DMS 273 treated with DMSO at 0.1 percent for 48 hours (cell line): ENCODE results near the gene MTHFSD.

ENCODE experiments used
- DNase-seq: peaks from one replicate; lab custom pipeline; 2025; lab: John Stamatoyannopoulos, UW

MTHFSD gene

DNA sequence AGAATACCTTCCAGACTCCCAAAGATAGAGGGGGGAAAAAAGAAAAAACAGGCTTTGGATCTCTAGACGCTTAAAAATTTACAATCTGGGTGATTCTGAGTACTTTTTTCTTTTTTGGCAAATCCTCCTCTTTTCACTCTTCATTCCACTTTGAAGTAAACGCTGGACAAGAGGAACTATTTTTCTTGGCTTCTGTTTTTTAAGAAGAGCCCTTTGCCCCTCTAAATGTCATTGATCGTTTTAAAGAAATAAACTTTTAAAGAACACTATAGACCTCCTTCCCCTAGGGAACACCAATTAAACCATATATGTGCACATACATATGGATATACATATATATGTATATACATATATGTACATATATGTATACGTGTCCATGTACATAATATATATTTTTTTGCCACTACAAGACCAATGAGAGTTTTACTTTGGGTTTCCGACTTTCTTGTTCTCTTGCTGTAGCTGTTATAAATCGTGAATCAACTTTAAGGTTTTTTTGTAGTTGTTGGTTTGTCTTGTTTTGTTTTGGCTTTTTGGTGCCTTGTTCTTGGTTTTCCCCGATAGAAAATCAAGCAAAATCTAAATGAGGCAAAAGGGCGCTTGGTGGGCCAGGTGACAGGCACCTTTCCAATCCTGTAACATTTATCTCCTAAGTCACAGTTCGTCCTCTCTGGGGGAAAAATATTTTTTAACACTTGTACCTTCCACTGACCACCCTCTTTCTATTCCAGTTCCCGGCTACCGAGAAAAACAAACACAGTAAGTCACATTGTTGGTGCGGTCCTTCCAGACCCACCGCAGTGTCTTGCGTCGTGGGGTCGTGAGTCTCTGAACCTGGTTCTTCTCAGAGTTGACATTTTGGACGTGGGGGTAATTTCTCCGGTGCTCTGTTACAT lies 40.3 kb downstream of the MTHFSD start:
- DNase-seq = no peak

DNA sequence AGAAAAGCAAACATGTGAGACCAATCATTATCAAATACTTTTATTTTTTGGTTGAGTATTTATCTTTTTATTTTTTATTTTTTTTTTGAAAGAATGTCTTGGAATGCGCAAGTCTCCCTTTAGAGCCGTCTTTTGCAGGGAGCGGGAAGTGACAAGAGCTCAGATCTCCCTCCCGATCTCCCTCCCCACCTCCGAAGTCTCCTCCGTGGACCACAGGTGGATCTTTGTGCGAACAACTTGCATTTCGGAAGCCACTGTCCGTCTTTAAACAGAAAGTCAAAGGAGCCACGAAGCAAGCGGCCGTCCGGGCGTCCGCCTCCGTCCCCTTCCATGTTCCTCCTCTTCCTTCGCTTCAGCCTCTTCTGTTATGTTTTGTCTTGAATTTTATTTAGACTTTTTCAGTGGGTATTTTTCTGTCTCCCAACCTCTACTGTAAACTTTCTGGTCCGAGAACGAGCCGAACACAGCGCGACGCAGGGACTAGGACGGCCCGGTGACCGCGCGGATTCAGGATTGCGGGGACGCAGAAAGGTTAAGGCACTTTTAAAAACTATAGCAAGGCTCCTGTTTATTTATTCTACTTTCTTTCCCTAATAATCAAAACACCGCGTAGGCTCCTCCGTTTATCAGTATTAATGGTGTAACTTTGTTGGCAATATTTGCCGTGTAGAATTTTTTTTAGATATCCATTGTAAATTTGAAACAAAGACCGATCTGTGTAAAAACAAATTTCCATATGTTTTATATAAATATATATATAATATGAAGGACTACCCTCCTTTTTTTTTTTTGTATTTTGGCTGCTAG lies 41.4 kb downstream of the MTHFSD start:
- DNase-seq = no peak

DNA sequence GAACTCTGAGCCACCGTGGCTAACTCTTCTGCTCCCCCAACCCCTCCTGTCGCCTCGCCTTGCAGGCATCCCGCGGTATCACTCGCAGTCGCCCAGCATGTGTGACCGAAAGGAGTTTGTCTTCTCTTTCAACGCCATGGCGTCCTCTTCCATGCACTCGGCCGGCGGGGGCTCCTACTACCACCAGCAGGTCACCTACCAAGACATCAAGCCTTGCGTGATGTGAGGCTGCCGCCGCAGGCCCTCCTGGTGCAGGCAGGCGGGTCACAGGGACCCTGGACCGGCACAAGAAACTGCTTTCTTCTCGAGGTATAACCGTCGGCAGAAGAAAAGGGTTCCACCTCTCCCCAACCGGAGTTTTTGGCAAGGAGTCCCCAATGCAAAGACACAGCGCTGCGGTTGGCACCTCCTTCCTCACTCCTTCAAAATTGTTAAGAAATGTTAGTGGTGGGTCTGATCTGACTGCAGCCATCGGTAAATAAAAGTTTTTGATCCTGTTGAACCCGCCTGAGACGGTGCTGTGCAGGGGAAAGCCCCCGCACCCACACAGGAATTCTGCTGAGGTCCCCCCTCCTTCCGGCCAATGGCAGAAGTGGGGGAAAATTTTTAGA lies 42.1 kb downstream of the MTHFSD start:
- DNase-seq = no peak

DNA sequence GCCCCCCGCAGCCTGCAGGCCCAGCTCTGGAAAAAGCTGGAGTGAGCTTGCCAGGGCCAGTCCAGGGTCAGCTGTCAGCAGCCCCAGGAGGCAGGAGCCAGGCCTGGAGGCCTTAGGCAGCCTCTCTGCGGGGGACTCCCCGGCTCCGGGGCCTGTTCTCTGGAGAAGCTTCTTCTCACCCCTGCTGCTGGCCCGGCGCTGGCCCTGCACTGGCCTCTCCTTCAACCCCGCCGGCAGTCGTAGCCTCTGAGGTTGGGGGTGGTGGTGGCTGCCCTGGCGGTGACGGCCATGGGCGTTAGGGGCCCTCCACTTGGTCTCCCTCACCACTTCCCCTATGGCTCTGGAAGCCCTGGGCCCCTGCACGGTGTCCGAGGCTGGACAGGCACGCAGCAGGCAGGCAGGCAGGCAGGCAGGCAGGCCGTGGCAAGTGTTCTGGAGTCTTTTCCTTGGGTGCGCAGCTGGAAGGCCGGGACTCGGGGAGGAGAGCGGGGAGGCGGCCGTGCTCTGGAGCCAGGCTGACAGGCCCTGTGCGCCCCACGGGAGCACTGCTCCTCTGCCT lies 42.7 kb downstream of the MTHFSD start:
- DNase-seq = no peak

DNA sequence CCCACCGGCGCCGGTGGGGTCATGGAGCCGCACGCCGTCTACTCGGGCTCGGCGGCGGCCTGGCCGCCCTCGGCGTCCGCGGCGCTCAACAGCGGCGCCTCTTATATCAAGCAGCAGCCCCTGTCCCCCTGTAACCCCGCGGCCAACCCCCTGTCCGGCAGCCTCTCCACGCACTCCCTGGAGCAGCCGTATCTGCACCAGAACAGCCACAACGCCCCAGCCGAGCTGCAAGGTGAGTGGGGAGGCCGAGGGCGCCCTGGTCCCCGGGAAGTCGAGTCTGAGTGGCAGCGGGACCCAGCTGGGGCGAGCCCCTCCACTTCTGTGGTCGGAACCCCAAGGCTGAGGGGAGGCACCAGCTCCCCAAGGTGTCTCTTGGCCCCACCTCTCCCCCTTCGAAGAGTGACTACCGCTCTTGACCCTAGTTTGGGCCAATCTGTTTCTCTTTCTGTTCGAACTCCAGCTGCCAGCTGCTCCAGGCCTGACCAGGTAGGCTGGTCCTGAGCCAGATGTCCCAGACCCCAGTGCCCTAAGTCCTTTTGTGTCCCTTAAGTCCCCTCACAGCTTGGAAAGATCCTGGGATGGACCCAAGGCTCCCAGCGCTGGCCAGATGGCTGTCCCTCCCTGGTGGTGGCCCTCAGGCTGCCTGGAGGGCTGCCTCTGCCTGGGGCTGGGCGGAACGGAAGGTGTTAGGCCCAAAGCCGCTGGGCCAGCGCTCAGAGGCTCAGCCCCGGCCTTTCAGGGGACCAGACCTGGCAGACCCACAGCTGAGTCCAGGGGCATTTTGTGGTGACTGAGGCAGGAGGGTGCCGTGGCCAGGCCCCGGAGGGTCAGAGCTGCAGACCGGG lies 43.5 kb downstream of the MTHFSD start:
- no peak for DNase-seq

DNA sequence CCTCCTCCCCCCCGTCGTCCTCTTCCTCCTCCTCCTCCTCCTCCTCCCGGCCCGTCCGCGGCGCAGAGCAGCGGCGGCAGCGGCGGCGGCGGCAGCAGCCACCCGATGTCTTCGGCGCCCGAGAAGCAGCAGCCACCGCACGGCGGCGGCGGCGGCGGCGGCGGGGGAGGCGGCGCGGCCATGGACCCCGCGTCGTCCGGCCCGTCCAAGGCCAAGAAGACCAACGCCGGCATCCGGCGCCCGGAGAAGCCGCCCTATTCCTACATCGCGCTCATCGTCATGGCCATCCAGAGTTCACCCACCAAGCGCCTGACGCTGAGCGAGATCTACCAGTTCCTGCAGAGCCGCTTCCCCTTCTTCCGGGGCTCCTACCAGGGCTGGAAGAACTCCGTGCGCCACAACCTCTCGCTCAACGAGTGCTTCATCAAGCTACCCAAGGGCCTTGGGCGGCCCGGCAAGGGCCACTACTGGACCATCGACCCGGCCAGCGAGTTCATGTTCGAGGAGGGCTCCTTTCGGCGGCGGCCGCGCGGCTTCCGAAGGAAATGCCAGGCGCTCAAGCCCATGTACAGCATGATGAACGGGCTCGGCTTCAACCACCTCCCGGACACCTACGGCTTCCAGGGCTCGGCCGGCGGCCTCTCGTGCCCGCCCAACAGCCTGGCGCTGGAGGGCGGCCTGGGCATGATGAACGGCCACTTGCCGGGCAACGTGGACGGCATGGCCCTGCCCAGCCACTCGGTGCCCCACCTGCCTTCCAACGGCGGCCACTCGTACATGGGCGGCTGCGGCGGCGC lies 44.4 kb downstream of the MTHFSD start, which contains the start of gene FOXF1:
Gene FOXF1 (plus strand): TSS at position 63 of the 797 bp plus-strand sequence. CDS start 43 bp downstream, at position 106.
- no peak for DNase-seq

DNA sequence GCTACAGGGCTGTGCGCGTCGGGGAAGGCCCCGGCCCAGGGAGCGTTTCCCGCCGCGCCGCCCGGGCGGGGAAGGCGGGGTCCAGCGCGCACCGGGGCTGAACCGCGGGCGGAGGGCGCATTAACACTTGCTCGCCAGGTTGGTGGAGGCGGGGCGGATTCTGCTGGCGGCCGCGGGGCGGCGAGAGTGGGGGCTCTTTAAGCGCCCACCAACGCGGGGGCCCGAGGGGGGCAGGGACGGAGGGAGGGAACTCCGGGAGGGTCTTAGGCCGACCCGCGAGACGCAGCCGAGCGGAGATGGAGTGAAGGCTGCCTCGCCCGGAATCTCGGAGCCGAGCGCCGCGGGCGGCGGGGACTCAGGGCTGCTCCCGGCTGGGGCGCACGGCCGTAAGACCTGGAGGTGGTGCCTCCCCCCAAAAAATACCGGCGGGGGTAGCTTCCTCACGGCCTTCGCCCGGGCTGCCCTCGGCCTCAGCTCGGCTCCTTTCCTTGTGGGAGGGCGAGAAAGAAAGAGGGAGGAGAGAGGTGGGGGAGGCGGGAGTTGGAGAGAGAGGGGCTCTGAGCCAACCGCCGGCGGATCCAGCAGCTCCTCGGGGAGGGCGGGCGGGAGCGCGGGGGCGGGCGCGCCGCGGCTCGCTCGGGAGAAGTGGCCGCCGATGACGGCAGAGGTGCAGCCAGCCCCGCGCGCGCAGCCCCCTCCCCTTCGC lies 45.1 kb downstream of the MTHFSD start:
- no peak for DNase-seq

DNA sequence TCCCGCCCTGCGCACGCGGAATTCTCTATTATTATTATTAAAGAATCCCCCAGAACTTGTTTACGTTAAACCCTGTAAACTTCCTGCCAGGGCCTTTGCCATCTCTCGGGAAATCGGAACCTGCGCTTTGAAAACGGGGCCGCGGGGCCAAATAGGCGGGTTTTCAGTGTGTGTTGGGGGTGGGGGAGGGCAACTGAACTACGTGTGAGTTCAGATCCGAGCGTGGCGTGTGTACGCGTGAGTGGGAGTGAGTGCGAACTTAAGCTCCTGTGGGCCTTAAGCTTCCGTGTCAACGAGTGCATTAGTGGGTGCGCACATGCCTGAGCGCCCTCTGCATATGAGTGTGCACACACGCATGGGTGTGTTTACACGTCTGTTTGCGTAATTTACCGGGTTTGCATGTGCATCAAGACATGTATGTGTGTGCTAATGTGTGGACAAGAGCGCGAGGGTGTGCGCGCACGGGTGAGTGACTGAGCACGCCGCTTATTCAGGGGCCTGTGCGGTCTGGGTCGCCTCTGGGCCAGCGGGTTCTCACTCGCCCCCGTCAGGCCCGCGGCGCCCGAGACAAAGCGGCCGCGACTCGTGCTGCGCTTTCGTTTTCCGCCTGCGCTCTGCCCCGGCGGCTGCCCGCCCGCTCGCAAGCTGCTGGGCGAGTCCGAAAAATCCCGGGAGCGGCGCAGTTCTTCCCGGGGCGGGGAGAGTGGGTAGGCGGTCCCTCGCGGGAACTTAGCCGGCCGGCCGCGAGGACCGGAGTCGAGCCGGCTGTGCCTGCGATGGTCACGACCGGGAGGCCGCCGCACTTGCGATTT lies 45.9 kb downstream of the MTHFSD start:
- no peak for DNase-seq

DNA sequence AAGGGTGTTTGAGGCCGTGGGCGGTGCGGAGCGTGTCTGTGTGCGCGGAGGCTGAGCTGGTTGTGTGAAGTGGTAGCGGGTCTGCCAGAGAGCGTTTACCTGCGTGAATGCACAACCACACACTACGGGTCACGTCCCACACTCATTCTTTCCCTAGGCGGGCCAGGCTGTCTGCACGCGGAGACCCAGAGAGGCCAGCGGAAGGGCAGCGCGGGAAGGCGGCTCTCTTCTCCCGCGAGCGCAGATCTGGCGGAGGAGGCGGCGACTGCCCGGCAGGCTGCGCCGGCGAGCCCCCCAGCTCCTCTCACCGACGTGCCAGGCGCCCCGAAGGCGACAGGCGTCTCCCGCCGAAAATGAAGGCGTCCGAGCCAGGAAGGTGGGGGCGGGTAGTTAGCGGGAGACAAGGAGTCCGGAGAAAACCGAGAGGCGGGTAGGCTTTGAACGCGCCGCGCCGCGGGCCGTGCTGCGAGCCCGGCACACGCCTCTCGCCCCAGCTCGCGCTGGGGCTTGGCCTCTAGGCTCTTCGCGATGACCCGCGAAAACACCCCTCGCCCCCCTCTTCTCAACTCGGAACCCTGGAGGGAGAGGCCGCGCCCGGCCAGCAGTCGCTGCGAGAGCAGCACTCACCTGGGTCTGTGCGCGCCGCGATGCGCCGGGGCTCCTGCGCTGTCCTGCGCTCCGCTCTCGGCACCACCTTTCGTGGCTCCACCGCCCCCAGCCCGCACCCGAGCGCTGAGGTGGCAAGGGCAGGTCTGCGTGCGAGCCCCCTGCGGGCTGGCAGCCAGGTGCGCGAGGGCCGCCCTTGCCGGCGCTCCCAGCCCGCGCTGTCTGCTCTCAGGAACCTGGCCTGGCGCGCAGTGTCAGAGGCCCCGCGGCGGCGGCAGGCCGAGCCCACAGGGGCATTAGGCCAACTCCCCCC lies 46.7 kb downstream of the MTHFSD start:
- DNase-seq = no peak

DNA sequence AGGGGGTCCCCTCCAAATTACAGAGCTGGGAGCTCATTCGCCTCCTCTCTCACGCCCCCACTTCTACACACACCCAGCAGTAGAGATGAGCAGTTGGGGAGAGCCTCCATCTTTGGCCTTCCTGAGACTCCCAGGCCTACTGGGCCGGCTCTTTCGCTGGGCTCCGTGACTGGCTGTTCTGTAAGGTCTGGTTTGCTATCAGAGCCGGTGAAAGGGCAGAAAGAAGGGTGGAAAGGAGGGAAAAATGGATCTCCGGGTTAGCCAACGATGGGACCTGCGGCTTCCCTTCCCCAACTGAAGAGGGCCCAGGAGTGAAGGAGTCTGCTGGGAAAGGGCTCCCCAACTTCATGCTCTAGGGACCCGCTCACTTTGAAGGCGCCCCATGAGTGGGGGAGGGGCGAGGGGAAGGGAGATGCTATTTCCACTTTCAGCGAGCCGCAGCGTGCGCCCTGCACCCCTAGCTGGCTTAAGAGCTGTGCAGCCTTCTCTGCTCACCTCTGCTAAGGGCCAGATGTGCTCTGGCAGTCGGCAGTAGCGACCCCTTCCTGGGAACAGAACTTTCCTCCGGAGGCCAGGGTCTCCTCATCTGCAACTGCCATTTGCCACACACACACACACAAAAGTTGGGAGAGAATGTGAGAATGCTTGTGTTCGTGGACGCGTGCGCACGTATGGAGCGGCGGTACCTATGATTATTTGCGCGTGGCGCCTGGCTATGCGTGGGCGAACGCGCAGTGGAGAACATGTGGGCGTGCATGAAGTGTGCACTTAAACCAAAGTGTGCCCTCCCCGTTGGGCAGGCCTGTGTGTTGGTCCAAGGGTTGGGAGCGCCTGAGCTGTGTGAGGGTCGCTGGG lies 47.6 kb downstream of the MTHFSD start:
- no peak for DNase-seq

DNA sequence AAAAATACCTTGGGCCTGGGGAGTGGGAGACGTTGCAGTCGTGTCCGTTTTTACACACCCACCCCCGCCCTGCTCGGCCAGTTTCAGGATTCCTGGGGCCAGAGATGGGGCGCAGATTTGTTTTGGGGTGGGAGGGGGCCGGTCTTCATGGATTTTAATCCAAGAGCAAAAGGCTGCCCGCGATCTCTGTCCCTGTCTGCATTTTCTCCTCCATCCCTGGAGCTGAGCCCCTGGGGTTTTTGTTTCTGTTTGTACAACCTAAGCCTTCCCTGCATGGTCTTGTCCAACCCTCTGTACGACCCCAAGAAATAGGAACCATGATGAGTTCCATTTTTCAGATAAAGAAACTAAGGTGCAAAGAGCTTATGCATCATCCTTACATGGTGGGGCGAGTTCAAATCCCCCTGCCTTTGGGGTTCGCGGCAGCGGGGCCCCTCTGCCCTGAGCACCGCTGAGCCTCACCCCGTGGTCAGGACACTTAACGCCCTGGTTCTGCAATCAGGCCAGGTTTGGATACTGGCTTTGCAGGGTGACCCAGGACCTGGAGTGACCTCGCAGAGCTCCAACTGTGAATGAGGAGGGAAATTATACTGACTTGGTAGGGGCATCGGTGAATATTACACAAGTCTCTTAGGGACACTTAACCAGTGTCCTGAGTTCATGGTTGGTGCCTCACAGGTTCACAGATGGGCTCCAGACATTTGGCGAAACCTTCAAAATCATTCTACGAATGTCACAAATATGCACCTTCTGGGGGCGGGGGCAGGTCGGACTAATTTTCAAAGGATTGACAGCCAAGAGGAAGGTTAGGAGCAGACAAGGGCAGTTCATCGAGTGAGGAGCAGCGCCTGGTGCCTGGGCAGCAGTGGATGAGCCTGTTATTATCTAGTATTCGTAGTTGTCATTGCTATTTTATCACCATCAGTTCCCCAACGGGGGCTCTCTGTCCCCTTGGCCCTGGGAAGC lies 48.9 kb downstream of the MTHFSD start:
- DNase-seq = no peak

DNA sequence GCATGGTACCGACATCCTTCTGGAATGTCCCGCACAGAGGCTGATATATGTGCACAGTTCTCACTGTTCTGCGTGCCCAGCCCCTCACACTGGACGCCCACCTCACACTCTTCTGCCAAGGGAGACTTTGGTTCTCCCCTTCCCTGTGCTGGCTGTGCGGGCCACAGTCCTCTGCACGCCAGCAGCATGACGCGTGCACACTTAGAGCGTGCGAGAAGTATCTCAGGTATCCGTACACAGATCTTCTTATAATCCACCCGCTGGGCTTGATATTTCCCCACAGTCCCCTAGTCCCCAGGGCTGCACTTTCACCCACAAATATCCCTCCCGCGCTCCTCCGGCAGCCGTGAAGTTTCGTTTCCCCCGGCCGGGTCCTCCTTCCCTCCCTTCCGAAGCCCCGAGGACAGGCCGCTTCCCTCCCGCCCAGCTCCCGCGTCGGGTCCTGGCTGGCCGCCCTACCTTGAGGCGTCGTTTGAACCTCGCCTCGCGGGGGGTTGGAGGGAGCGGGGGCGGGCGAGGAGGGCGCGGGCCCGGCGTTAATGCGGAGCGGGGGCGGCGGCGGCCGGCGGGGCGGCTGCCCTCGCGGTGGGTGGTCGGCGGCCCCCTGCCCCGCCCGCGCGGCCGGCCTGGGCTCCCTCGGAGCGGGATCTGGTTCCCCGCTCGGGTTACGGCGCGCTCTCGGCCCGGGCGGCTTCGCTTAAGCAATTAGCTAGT lies 49.7 kb downstream of the MTHFSD start:
- no peak for DNase-seq

DNA sequence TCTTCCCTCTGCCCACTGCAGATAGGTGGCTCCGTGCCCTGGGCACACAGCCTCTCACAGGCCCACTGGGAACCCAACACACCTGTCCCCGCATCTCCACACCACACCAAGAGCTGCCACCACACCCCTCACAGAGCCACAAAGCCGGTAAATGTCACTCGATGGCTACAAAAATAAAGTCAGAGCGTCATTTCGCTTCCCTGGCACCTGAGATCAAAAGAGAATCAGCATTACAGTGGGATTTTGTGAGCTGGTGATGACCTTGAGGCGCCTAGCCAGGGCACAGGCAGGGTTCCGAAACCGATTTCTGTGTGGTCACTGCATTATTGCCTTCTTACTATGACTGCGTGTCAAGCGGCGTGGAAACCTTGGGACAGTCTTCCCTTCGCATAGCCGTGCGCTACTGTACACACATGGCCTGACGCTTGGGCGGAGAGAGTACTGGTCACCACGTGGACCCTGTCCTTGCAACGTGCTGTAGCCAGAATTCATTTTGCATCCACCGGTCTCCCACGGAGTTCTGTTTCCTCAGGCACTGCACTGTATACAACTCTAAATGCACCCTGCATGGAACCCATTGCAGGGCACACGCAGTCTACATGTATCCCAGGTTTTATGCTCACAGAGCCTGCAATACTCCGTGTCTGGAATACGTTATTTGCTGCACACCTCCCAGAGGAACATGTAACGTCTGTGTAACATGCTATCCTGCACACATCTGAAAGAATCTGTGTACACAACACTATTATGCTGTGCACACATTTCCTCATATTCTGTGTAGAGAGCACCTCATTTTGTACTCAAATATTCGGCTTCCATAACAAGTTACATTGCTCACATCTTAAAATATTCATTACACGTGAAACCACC lies 50.5 kb downstream of the MTHFSD start:
- no peak for DNase-seq

DNA sequence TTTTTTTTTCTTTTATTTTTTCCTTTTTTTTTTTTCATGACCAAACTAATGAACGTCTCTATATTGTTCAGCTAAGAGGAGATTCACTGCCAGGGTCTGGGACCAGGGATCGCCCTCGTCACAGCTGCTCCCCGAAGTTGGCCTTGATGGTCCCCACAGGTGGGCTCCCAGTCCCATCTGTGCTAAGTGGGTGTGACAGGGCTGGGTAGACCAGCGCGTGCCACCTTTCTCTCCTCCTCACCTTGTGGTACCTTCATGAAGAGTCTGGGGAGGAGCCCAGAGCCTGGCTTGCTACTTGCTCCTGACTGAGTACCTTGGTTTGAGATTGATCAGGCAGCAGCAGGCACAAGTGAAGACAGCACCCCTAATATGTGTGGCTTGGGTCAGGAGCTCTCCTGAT lies 51.2 kb downstream of the MTHFSD start:
- DNase-seq = no peak
